Activated gamma-delta T cell (primary cell): ENCODE data around the gene ELP5.
A peak's percentile ranks its signal among the peaks of the same experiment; 100 is the strongest.

Experiments used
- DNase-seq: peaks from one replicate; lab custom pipeline; 2025; lab: John Stamatoyannopoulos, UW
- total RNA-seq, 2 donors: gene quantifications; one replicate each; lab custom pipeline; 2026; lab: John Stamatoyannopoulos, UW

The ELP5 gene, protein sequence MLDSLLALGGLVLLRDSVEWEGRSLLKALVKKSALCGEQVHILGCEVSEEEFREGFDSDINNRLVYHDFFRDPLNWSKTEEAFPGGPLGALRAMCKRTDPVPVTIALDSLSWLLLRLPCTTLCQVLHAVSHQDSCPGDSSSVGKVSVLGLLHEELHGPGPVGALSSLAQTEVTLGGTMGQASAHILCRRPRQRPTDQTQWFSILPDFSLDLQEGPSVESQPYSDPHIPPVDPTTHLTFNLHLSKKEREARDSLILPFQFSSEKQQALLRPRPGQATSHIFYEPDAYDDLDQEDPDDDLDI
- 29.8 to 32.0 reads per million in 2 donors for total RNA-seq

GRCh38 chr17:7252176-7253043, at the start of gene ELP5:
Gene ELP5 (plus strand): TSS chr17:7252215. CDS start chr17:7252551, 336 bp downstream.
- peak; percentile 70 for DNase-seq

GRCh38 chr17:7203391-7203790, 48.6 kb upstream of the ELP5 start:
- DNase-seq, result no peak

- peak; percentile 32 for DNase-seq
Observed at GRCh38 chr17:7204336-7204735, 47.7 kb upstream of the ELP5 start.

DNA sequence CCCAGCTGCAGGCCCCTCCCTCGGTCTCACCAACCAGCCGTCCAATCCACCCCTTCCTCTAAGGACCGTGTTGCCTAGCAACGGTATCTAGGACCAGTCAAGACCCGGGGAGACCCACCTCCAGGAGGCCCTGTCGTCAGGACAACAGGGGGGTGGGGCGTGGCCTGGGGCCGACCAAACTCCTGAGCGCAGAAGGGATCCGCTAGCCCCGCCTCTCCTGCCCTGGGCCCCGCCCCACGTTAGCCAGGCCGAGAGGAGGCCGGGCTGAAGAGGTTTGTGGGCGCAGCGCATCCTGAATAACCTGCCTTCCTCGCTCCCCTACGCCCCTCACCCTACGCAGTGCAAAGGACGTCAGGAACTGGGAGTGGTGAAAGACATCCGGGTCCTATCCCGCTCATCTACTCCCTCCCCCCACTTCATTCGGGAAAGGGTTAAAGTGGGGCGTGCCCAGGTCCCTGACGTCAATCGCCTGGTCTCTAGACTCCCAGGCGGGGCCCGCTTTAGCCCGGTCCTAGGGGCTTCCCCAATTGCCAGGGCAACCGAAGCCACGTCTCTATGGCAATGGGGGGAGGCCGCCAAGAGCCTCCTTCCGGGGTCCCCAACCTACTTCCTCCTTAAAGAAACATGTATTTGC, 47.1 kb upstream of the ELP5 start:
- peak; percentile 92 for DNase-seq

GRCh38 chr17:7205561-7205960, 46.5 kb upstream of the ELP5 start:
- DNase-seq, result no peak

DNA sequence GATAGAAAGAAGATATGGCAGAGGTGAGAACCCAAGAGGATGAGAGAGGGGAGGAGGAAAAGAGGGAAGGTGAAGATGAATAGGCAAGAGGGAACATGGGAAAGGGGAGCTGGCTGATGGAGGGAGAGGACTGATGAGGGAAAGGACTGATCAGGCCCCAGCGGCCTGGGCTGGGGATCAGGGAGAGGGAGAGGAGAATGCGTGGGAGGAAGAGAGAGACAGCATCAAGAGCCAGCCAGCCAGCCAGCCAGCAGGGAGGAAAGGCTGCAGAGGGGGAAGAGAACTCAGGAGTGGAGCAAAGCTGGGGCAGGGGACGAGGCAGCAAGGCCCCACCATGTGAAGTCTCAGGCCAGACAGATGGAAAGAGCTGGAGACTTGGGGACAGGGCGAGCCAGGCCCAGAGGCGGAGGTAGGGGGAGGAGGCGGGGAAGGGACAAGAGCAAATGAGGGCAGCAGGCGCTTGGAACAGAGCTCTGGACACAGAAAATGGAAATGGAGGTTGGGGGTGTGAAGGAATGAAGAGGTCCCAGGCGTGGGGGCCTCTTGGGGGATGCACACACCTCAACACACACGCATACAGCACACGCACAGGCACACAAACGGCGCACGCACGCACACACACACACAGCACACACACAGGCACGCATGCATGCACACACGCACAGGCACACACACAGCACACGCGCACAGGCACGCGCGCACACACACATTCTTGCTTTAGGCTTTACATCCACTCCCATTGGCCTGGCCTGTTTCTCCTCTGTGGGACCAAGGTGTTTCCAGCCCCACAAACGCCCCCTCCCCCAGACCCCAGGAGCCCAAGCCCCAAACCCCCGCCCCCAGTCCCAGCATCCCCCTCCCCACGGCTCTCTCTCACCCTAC, 44.7 kb upstream of the ELP5 start:
- DNase-seq, result no peak

DNA sequence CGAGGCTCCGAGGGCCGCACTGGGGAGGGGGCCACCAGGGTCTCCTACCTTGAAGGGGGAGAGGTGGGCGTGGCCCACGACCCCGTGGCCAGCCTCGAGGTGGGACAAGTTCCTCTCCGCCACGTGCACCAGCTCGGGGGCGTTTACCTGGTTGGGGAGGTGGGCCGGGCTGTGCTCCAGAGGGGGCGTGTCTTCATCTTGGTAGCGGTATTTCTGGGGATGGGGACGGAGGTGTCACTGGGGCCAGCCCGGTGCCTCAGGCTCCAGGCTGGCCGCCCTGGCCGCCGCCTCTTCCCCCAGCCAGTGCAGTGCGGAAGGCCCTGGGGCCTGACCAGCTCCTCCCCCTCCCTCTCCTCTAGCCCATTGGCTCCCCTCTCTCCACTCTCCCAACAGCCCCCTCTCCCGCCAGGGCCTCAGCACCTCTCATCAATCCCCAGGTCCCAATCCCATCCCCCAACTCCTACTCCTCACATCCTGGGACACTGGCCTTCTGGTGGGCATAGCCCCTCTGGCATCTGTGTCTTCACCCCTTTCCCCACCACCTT, 43.9 kb upstream of the ELP5 start:
- no peak for DNase-seq

- DNase-seq, result no peak
Observed at GRCh38 chr17:7208754-7209460, 43.1 kb upstream of the ELP5 start.

DNA sequence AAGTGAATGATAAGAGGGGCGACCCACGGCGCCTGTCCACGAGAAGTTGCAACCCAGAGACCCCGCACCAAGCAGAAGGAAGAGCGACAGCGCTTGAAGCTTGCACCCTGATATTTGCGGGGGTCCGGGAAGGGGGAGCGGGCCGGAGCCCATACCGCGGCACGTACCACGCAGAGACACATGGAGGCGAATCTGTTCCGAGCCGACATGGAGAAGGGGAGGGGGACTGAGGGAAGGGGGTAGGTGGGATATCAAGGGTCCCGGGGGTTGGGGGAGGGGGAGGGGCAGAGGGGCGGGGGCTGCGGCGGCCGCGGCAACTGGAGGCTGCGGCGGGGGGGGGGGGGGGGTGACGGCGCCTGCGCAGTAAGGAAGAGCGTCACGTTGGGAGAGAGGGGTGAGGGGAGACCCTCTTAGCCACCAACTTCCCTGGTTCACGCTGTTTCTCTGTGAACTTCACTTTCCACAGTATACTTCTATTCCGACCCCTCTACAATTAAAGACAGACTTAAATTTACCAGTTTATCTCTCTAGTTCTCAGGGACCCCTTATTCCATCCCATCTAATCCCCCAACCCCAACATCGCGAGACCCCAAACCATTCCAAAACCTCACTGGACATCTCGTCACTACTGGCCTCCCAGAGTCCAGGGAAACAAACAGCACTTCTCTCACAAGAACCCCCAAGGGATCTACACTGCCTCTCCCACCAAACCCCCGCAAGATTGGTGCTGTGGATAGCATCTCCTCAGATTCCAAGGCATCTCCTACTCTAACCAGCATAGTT, 40.3 kb upstream of the ELP5 start:
- DNase-seq, result no peak

DNA sequence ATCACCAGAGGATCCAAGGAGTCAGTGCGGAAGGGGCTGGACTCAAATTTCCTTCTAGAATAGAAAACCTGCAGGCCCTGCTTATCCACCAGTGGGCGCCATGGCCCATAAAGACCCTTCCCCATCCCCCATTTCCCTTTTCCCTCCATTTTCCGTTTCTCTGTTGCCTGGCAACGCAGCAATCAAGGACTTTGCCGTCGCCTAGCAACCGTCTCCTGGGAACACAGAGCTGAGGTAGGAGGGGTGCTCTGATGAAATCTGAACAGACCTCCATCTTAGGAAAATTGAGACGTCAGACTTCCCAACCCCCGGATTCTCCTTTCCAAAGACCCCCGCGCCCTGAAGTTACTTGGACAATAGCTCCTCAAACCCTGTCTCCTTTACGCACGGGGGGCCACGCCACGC, 38.1 kb upstream of the ELP5 start:
- DNase-seq, result no peak

DNA sequence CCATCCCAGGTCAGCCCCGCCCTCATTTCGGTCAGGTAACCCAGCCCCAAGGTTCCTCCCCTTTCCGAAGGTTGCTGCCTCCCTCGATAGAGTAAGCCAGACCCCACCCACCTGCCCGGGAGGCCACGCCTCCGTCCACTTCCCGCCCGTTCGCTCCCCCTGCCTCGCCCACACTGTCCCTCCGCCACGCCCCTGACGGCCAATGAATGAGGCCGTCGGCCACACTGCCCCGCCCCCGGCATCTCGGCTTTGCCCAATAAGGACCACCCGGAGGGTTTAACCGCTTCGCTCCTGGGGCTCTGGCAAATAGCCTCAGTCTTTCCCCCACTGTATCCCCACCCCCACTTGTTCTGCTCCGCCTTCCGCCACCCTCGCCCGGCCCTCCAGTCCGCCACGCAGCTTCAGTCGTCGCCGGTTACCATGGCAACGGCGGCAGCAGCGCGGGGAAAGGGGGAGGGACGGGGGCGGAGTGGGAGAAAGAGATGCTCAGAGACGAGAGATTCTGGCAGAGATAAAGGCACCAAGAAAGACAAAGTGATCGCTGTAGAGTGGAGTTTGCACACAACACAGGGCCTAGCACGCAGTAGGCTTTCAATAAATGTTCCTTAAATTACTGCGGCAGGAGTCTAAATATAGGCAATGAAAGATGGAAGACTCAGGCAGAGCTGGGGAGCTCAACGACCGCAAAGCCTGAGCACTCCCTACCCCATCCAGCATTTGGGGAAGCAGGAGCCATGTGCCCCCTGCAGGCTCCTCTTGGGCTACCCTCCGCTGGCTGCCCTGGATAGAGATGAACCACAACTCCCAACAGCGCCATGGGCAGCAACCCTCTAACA, 37.5 kb upstream of the ELP5 start:
- DNase-seq, result peak; percentile 95

GRCh38 chr17:7215136-7215638, 36.8 kb upstream of the ELP5 start:
- no peak for DNase-seq

DNA sequence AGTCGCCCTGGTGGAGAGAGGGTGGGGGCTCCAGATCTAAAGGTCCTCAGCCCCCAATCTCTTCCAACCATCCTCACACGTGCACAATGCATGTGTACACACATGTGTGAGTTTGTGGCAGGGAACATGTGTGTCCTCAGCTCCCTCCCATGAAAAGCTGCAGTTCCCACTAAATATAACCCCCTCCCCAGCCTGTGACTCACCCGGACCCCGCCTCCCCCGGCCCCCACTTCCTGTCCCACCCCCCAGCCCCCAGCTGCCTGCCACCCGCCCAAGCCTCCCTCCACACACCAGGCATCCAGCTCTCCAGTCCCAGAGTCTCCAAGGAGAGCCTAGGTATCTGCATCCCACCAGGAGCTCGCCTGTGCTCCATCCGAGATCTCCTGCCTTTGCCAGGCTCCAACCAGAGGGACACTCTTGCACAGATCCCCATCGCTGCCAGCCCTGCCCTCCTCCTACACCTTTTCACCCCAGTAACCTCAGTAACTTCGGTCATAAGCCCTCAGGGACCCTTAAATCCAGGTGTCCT, 36.3 kb upstream of the ELP5 start:
- no peak for DNase-seq

DNA sequence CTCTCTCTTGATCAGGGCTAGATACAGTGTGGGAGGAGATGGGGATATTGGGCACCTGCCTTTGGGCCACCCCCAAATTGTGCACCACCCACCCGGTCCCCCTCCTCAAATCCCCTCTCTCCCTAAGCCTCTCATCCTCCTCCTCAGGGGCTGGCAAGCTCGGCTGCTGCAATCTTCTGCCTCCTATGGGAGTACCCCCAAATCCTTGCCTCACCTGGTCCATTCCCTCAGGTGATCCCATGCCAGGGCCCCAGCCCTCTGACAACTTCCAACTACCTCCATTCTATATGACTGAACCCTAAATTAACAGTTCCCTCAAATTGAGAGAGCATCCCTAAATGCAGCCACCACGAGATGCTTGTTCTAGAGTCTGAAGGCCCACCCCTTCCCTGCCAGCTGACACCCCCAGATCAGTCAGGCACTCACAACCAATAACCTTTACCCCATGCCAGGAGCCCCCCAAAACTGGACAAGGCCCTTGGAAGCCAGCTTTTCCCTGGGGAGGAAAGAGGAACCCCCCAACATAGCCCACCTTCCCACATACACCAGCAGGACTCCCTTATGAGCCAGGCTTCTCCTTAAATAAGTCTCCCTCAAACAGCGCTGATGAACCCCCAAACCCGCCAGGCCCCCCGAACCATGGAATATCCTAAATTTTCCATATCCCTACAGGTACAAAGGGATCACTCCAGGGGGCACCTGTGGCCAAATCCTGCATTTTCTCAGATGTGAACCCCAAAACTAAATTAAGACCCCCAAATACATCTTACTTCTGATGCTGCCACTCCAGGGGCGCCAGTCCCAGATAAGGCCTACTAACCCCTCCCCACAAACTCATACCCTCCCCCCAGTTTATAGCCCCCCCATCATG, 35.5 kb upstream of the ELP5 start:
- no peak for DNase-seq

DNA sequence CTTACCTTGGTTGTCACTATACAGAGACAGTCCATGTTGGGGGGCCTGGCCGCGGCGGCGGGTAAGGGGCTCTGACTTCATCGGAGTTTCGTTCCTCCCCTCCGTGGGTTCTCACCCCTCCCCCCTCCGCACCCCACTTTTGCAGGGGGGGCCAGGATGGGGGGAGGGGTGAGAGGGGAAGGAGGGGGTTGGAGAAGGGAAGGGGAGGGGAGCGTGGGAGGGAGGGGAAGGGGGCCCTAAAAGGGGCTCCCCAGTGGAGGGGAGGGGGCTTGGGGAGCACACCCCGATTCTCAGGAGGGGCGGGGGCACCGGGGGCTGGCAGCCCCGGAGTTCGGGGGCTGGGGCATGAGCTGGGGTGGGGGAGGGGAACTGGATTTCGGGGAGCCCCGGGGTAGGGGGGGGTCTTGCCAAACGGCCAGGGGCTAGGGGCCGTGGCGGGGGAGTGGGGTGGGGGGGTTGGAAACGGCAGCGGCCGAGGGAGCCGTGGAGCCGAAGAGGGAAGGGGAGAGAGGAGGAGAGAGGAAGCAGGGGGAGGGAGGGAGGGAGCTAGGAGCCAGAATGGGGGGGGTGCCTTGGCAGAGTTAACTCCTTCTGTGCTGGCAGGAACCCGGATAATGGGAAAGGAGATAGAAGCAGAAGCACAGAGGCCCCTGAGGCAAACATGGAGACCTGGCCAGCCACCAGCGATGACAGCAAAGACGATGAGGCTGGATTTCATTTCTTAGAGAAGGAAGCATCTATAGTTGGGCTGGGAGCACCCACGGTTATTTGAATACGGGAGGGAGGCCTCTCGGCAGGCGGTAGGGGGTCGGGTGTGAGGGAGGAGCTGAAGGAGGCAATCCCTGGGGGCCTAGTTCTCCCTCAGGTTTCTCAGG, 34.7 kb upstream of the ELP5 start:
- no peak for DNase-seq

GRCh38 chr17:7218166-7218565, 33.8 kb upstream of the ELP5 start:
- no peak for DNase-seq

DNA sequence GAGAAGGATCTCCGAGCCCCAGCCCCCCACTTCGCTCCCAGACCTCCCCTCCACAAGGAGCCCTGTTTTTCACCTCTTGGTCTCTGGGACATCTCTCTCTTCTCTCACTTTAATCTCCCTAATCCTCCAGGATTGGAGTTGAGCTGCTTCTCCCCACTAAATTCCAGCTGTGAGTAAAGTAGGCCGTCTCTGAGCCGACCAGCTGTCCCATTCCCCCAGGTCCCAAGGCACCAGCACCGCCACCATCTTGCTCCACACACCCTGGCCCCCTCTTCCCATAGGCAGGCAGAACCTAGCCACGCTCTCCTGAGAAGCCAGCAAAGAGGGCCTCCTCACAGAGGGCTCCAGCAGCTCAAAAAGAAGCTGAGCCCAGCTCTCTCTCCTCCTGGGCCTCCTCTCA, 33.3 kb upstream of the ELP5 start:
- DNase-seq, result no peak
